Activated T-cell treated with anti-CD3 and anti-CD28 coated beads, Interleukin-2, amount 50 U/mL, for 1 hour (primary cell): Measurements from ENCODE around the gene ANKS1A.
A peak's percentile ranks its signal among the peaks of the same experiment; 100 is the strongest.
"Not testable (repeated sequence)": the region's sequence is repeated elsewhere in the genome, so short reads cannot be mapped to it uniquely, and the experiment has no call there.

Experiments used
- DNase-seq: peaks from one replicate; pipeline ENCODE4 v3.0.0-alpha.2; 2020

ANKS1A gene

DNA sequence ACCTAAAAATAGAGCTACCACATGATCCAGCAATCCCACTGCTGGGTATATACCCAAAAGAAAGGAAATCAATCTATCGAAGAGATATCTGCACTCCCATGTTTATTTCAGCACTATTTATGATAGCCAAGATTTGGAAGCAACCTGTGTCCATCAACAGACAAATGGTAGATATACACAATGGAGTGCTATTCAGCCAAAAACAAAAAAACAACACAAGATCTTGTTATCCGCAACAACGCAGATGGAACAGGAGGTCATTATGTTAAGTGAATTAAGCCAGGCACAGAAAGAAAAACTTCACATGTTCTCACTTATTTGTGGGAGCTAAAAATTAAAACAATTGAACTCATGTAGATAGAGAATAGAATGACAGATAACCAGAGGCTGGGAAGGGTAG lies 249.1 kb downstream of the ANKS1A start:
- not testable (repeated sequence) for DNase-seq

DNA sequence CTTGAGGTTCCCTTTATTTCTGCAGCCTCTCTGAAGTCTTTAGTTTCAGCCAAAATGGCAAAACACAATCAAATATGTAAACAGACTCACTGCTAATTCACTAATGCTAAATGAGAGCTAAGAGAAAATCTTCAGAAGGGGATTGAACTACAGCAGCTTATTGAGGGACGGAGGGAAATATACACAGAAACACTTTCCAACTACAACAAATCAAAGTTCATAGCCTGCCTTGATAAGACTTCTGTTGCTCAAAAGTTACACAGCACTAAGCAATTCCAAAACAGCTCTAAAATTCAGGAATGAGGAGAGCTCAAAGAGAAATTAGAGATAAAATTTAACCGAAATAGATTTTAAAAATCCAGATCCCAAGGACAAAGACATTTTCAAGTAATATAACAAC lies 250.4 kb downstream of the ANKS1A start:
- no peak for DNase-seq

DNA sequence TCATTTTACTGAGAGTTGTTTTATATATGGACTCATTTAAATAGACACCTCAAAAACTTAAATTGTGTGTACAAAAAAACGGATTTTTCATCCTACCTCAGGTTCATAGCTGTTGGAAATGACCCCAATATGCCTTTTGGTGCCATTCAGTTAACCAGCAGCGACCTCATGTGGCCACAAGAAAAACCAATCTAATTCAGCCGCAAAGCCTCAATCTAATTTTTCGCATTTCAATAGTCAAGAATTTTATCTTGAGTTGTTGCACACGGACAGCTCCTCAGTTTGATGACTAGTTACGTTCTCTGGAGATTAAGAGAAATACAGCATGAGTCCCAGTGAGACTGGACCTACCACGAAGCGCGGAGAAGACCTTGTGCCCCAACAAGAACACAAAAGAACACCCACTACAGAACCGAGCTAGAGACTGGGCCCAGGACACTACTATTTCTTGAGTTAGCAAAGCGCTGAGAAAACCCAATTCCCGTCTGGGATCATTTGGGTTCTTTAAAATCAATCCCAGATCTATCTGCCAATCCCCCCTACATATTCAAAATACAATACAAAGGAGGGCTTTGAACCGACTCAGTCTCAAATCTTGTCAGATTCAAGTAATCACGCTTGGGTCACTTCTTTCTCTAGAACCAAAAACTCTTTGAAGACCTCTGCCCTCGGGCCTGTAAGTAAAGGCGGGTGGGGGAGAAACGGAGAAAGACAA lies 251.0 kb downstream of the ANKS1A start:
- peak; percentile 37 for DNase-seq

DNA sequence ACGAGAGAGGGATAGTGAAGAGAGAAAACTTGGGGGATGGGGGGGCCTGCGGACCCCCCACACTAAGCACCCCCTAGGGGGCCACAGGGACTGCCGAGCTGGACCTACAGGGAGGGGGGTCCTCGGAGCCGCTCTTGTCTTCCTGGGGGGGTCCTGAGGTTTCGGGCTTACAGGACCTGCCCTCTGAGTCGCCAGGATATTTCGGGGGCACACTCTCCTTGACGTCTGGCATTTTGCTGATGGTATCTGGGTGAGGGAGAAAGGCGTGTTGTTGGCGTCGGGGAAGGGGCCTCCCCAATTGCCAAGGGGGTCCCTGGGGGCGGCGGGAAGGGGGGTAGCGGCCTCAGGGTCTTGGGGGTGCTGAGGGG lies 251.6 kb downstream of the ANKS1A start:
- DNase-seq = peak; percentile 16
